ENCODE results near the gene CARD6.
"Not testable (repeated sequence)": the region's sequence is repeated elsewhere in the genome, so short reads cannot be mapped to it uniquely, and the experiment has no call there.

The CARD6 gene

GRCh38 chr5:40875958-40876357 lies 34.8 kb downstream of the CARD6 start:
- no peak for DNase-seq (ENCODE audit: low spot score)

DNA sequence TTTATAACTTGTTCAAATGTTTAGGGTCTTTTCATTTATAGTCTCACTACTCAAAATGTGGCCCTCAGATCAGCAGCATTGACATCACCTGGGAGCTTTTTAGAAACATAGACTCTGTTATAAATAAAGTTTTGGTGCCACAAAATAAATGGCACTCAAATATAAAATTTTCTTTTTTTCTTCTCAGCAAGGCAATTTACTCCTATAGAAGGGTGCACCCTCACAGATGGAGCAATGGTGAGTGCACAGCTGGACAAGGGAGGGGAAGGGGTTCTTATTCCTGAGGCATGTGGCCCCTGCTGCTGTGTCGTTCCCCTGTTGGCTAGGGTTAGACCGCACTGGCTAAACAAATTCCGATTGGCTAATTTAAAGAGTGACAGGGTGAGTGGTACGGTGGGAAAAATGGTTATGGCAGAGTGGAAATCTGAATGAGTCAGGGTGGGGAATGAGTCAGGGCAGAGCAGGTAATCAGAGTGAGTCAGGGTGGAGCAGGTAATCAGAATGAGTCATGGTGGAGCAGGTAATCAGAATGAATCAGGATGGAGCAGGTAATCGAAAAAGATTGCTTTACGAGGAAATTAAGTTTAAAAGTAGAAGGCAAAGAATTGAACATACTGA lies 36.3 kb downstream of the CARD6 start:
- no peak for DNase-seq (ENCODE audit: low spot score)

- peak; percentile 53 for DNase-seq (ENCODE audit: low spot score)
Observed at GRCh38 chr5:40879163-40879942, 38.2 kb downstream of the CARD6 start.

GRCh38 chr5:40882291-40882690 lies 41.1 kb downstream of the CARD6 start:
- DNase-seq (ENCODE audit: low spot score) = no peak

GRCh38 chr5:40883051-40883450 lies 41.9 kb downstream of the CARD6 start:
- not testable (repeated sequence) for DNase-seq (ENCODE audit: low spot score)

DNA sequence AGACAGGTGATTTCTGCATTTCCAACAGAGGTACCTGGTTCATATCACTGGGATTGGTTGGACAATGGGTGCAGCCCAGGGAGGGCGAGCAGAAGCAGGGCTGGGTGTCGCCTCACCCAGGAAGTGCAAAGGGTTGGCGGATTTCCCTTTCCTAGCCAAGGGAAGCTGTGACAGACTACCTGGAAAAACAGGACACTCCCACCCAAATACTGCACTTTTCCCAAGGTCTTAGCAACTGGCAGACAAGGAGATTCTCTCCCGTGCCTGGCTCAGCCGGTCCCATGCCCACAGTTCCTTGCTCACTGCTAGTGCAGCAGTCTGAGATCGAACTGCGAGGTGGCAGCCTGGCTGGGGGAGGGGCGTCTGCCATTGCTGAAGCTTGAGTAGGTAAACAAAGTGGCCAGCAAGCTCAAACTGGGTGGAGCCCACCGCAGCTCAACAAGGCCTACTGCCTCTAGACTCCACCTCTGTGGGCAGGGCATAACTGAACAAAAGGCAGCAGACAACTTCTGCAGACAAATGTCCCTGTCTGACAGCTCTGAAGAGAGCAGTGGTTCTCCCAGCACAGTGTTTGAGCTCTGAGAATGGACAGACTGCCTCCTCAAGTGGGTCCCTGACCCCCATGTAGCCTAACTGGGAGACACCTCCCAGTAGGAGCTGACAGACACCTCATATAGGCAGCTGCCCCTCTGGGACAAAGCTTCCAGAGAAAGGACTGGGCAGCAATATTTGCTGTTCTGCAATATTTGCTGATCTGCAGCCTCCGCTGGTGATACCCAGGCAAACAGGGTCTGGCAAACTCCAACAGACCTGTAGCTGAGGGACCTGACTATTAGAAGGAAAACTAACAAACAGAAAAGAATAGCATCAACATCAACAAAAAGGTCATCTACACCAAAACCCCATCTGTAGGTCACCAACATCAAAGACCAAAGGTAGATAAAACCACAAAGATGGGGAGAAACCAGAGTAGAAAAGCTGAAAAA lies 54.6 kb downstream of the CARD6 start:
- not testable (repeated sequence) for DNase-seq (ENCODE audit: low spot score)

DNA sequence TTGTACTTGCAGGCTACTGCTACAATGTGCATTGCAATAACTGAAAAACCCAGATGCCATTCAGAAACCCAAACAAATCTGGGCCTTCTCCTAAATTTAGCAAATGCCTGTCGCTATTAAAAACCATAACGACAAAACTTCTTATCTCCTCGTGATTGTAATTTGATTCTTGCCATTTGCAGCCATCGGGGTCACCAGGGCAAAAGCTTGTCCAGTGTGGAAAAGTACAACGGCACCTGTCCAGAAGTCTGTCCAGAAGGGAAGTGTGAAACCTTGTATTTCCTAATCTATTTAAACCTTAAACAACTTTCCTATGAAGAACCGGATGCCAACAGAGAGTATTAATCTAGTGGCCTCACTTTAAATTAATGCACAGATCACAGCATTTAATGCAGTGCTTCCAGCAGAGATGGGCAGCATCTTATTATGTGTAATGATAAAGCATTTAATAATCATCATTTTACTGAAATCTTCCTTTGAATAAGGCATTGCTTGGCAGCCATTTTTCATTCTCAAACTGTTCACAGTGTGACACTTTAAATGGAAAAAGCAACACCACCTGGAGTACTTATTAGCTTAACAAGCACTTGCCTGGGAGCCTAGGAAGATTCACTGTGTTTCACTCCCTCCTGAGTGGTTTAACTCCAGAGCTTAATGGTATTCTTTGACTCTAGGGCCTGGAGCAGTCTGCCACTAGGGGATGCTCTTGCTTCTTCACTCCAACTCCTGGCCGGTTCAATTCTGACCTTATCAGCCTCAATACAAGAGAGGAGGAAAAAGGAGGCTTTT lies 63.2 kb downstream of the CARD6 start:
- peak; percentile 73 for DNase-seq (ENCODE audit: low spot score)

DNA sequence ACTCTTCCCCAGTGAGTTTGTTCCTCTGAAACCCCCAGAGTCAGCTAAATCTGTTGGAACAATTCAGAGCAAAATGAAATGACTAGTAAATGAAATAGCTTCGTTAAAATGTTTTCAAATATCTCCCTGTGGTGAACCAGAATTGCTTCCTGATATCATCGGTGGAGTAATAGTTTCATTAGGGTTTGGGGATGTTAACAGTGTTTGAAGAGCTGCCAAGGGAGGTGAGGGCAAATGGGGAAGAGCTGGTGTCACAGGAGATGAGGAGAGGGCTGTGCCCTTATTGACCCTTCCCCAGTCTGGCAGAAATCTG lies 63.8 kb downstream of the CARD6 start:
- DNase-seq (ENCODE audit: low spot score) = no peak

DNA sequence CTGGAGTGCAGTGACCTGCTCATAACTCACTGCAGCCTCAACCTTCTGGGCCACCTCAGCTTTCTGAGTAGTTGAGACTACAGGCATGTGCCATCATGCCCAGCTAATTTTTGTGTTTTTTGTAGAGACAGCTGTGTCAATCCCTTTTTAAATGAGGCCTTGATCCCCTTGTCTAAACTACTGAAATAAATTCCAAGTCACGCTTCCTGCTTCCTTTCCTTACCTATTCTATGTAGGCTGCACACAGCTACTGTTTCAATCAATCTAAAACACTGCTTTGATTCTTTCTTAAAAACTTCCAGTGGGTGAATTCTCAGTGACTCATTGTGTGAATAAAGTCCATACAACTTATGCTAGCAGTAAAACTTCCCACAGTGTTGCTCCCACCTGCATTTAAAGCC lies 65.2 kb downstream of the CARD6 start:
- no peak for DNase-seq (ENCODE audit: low spot score)

- DNase-seq (ENCODE audit: low spot score) = no peak
Observed at GRCh38 chr5:40909264-40909663, 68.1 kb downstream of the CARD6 start, which contains the start of gene C7. Gene C7 (plus strand): TSS chr5:40909497. CDS start chr5:40909611, 114 bp downstream.

- no peak for DNase-seq (ENCODE audit: low spot score)
Observed at GRCh38 chr5:40909723-40910122, 68.6 kb downstream of the CARD6 start.
